K562 (cell line): Measurements from ENCODE around the gene ZNF112. TPM values are rescaled to one million over a fixed set of nuclear protein-coding genes. Genes with fewer than 3 reads are reported as not detected.
"Not testable (repeated sequence)": the region's sequence is repeated elsewhere in the genome, so short reads cannot be mapped to it uniquely, and the experiment has no call there.

Experiments
- ATAC-seq: fragments of 200-7000 bp; cut with Tn5 transposase; 3 replicates; pipeline ENCODE4 v1.9.1; 2020; ENCODE audit warnings: moderate library complexity
- BruUV-seq: library from RNA; stranded (reverse); fragments of 400-500 nt; replicated peaks from 2 replicates; lab custom pipeline; 2021; lab: Mats Ljungman, UMichigan
- CTCF ChIA-PET: fragments of 300-600 bp; formaldehyde crosslinking; extraction: SDS; loops from one replicate; lab custom pipeline; 2021; ENCODE audit warnings: low intra/inter-chr PET ratio; lab: Yijun Ruan, JAX
- POLR2A ChIA-PET: fragments of 300-600, 350-650 bp; sonication (Branson Sonifier 250); formaldehyde crosslinking; extraction: SDS; loops from one replicate; lab custom pipeline; 2021; ENCODE audit warnings: antibody characterized with exemption, inconsistent platforms; lab: Yijun Ruan, JAX
- DNase-seq, 4 experiments: peaks; one replicate each; pipeline versions ENCODE4 v3.0.0 to v3.0.0-alpha.2; 2011 to 2018; ENCODE audit warnings: low spot score in 3 of 4, mixed read lengths in 3 of 4; ENCODE audit errors: extremely low read depth in 1 of 4
- FAIRE-seq: peaks from 2 replicates; lab custom pipeline; 2011; peaks lifted over from hg19 to GRCh38; lab: Jason Lieb, UNC
- H2AFZ ChIP-seq: 2 replicates; pipeline ENCODE4 v1.6.0; 2011; ENCODE audit warnings: low read depth, low read length, control low read depth, inconsistent platforms
- H3K27ac ChIP-seq: fragments of 200-600 bp; 3 replicates; pipeline ENCODE4 v1.8.0; 2011; ENCODE audit warnings: low read depth, mild to moderate bottlenecking, control low read depth, inconsistent platforms, low read length, moderate library complexity, mixed read lengths; ENCODE audit errors: extremely low read depth
- H3K27me3 ChIP-seq, 2 experiments: fragments of 300-600 bp in 1 of 2; 2 replicates in 1 of 2; 3 replicates in 1 of 2; pipeline versions ENCODE4 v1.6.0 to v1.8.0; 2011; ENCODE audit warnings: inconsistent platforms in 2 of 2, low read length in 2 of 2, mild to moderate bottlenecking in 1 of 2, mixed read lengths in 1 of 2, moderate library complexity in 1 of 2; ENCODE audit not compliant: control insufficient read depth in 2 of 2, insufficient read depth in 2 of 2
- H3K36me3 ChIP-seq: fragments of 300-600 bp; 3 replicates; pipeline ENCODE4 v1.8.0; 2011; ENCODE audit warnings: mild to moderate bottlenecking, low read length, inconsistent platforms; ENCODE audit not compliant: control insufficient read depth, insufficient read depth
- H3K4me1 ChIP-seq, 2 experiments: fragments of 200-600 bp in 1 of 2; replicated peaks in 1 of 2; 2 replicates in 1 of 2; 3 replicates in 1 of 2; pipeline versions ENCODE4 v1.5.1 to v1.8.0; 2011; ENCODE audit warnings: inconsistent platforms in 2 of 2, low read length in 2 of 2, mild to moderate bottlenecking in 1 of 2, mixed read lengths in 1 of 2, moderate library complexity in 1 of 2; ENCODE audit not compliant: control insufficient read depth in 2 of 2, insufficient read depth in 2 of 2
- H3K4me2 ChIP-seq: 2 replicates; pipeline ENCODE4 v1.6.1; 2011; ENCODE audit warnings: low read length, control low read depth, inconsistent platforms, mixed read lengths; ENCODE audit not compliant: insufficient read depth
- H3K4me3 ChIP-seq: fragments of 200-600 bp; sonication (generic), shearing (Covaris generic); 2 replicates; pipeline ENCODE4 v1.5.1; 2016; ENCODE audit warnings: control low read depth, inconsistent platforms
- H3K79me2 ChIP-seq: fragments of 200-600 bp; 3 replicates; pipeline ENCODE4 v1.8.0; 2011; ENCODE audit warnings: low read length, inconsistent platforms; ENCODE audit not compliant: control insufficient read depth, insufficient read depth
- H3K9ac ChIP-seq, 2 experiments: 2 replicates each; pipeline versions ENCODE4 v1.6.0 to v1.6.1; 2011; ENCODE audit warnings: low read depth in 2 of 2, low read length in 2 of 2, control low read depth in 1 of 2, inconsistent platforms in 1 of 2, mild to moderate bottlenecking in 1 of 2, mixed read lengths in 1 of 2; ENCODE audit not compliant: insufficient read depth in 1 of 2
- H3K9me1 ChIP-seq: one replicate; pipeline ENCODE4 v1.6.0; 2011; ENCODE audit warnings: inconsistent platforms, mild to moderate bottlenecking, low read length, moderate library complexity; ENCODE audit not compliant: control insufficient read depth, insufficient read depth
- H3K9me3 ChIP-seq: replicated peaks from 2 replicates; pipeline ENCODE4 v1.5.1; 2011; ENCODE audit warnings: low read depth, low read length, inconsistent platforms; ENCODE audit not compliant: control insufficient read depth, insufficient read depth
- H4K20me1 ChIP-seq: replicated peaks from 2 replicates; pipeline ENCODE4 v1.6.1; 2011; ENCODE audit warnings: low read length, inconsistent platforms, mixed read lengths; ENCODE audit not compliant: control insufficient read depth, insufficient read depth
- ARNT ChIP-seq, 2 experiments: fragments of 450-650 bp; IDR thresholded peaks; 2 replicates each; pipeline ENCODE4 v1.6.1; 2016; ENCODE audit warnings: mild to moderate bottlenecking in 1 of 2
- CBX5 ChIP-seq: IDR thresholded peaks from 2 replicates; pipeline ENCODE4 v1.6.1; 2014; ENCODE audit warnings: low read depth, borderline replicate concordance
- ESRRA ChIP-seq: fragments of 450-650 bp; IDR thresholded peaks from 2 replicates; pipeline ENCODE4 v1.6.1; 2014; ENCODE audit warnings: low read depth, mild to moderate bottlenecking, moderate library complexity, borderline replicate concordance
- MEIS2 ChIP-seq: fragments of 450-650 bp; IDR thresholded peaks from 2 replicates; pipeline ENCODE4 v1.6.1; 2014; ENCODE audit warnings: mild to moderate bottlenecking; ENCODE audit not compliant: partially characterized antibody
- MXD1 ChIP-seq: fragments of 250-450 bp; sonication (Bioruptor Pico); IDR thresholded peaks from 2 replicates; pipeline ENCODE4 v1.8.0; 2021; ENCODE audit warnings: borderline replicate concordance, mild to moderate bottlenecking, moderate library complexity; ENCODE audit not compliant: poor library complexity, severe bottlenecking
- NFE2L1 ChIP-seq: fragments of 450-650 bp; IDR thresholded peaks from 2 replicates; pipeline ENCODE4 v1.6.1; 2016; ENCODE audit warnings: missing genetic modification characterization, low read depth, mild to moderate bottlenecking, missing compliant biosample characterization, moderate library complexity, borderline replicate concordance
- TCF7L2 ChIP-seq: fragments of 150-350 bp; IDR thresholded peaks from 2 replicates; pipeline ENCODE4 v1.6.1; 2016; ENCODE audit warnings: low read depth, mild to moderate bottlenecking, low read length, moderate library complexity
- TRIM28 ChIP-seq: fragments of 450-650 bp; IDR thresholded peaks from 2 replicates; pipeline ENCODE4 v1.6.1; 2017
- ZNF165 ChIP-seq: fragments of 250-450 bp; sonication (Bioruptor Pico); IDR thresholded peaks from 2 replicates; pipeline ENCODE4 v1.4.0; 2020; ENCODE audit warnings: borderline replicate concordance
- ZNF639 ChIP-seq, 2 experiments: fragments of 200-800 bp in 1 of 2; sonication (Bioruptor generic) in 1 of 2; sonication (generic) in 1 of 2; formaldehyde crosslinking in 1 of 2; IDR thresholded peaks in 1 of 2; conservative IDR thresholded peaks in 1 of 2; 2 replicates each; pipeline versions ENCODE4 v1.5.0 to v1.6.1; 2016 to 2020; ENCODE audit warnings: missing compliant biosample characterization in 1 of 2, missing genetic modification characterization in 1 of 2, missing genetic modification reagents in 1 of 2
- WGBS: fragments of 100-300 bp; shearing (Covaris generic); methylation state at CpG from one replicate; pipeline ENCODE4 v1.1.6; 2016; ENCODE audit warnings: low coverage, mixed read lengths; ENCODE audit not compliant: insufficient coverage; ENCODE audit errors: missing lambda C conversion rate; 5-methylcytosine and 5-hydroxymethylcytosine counted together
- in situ Hi-C: fragments of 300-500 bp; cut with MboI; formaldehyde crosslinking; loops from 4 replicates; pipeline ENCODE4 v1.15.0; 2018; ENCODE audit warnings: inconsistent platforms, mixed read lengths
- intact Hi-C: fragments of 100-400 bp; cut with micrococcal nuclease; formaldehyde crosslinking; loops from 2 replicates; pipeline ENCODE4 v1.14.2; 2022
- polyA plus RNA-seq, 8 experiments: library from polyadenylated mRNA; depleted of rRNA in 4 of 8; stranded (reverse) in 5 of 8; unstranded in 3 of 8; fragments of >200 nt; fragmentation: Nextera tagmentation in 2 of 8; fragmentation: Illumina TruSeq in 1 of 8; extraction: Ambion mirVana in 2 of 8; extraction: Trizol in 1 of 8; gene quantifications; 2 replicates each; pipeline versions ENCODE4 v1.2.1 to v1.2.3, GENCODE V29; 2011 to 2014; ENCODE audit warnings: inconsistent platforms in 1 of 8, missing spikeins in 1 of 8
- total RNA-seq, 7 experiments: library from RNA; depleted of rRNA in 6 of 7; stranded (reverse); fragments of >200 nt in 6 of 7; fragmentation: Illumina TruSeq in 2 of 7; extraction: Trizol in 2 of 7; gene quantifications; 2 replicates each; pipeline versions ENCODE4 v1.2.1 to v1.2.3, GENCODE V29; 2011 to 2021; ENCODE audit warnings: low replicate concordance in 1 of 7
- TF ChIP-seq, protein P1 (sequence below): sonication (generic); formaldehyde crosslinking; IDR thresholded peaks from 2 replicates; pipeline ENCODE4 v1.8.0; 2022; ENCODE audit warnings: missing genetic modification reagents, mild to moderate bottlenecking, borderline replicate concordance
- TF ChIP-seq, protein P2 (sequence below): fragments of 450-650 bp; IDR thresholded peaks from one replicate; pipeline ENCODE4 v1.6.1; 2018; ENCODE audit warnings: mild to moderate bottlenecking, moderate library complexity; ENCODE audit not compliant: partially characterized antibody

The ZNF112 gene
- total and polyA plus RNA-seq, 9 of the 15 experiments (the other 6 are each of a cell fraction or from before 2014, with no cell fraction given): 0.21 to 1.3 (median 0.61) TPM

DNA sequence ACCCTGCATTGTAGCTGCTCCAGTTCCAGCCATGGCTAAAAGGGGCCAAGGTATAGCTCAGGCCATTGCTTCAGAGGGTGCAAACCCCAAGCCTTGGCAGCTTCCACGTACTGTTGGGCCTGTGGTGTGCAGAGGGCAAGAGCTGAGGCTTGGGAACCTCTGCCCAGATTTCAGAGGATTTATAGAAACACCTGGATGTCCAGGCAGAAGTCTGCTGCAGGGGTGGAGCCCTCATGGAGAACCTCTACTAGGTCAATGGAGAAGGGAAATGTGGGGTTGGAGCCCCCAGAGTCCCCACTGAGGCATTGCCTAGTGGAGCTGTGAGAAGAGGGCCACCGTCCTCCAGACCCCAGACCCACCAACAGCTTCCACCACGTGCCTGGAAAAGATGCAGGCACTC, 21.8 kb downstream of the ZNF112 start:
- H3K9me1 ChIP-seq, H3K4me3 ChIP-seq, H2AFZ ChIP-seq, H4K20me1 ChIP-seq, H3K4me2 ChIP-seq, H3K27ac ChIP-seq, H3K36me3 ChIP-seq, in situ Hi-C loops, ATAC-seq, H3K4me1 ChIP-seq, H3K9me3 ChIP-seq, CTCF ChIA-PET, DNase-seq, FAIRE-seq, H3K27me3 ChIP-seq, BruUV-seq, H3K9ac ChIP-seq, H3K79me2 ChIP-seq, POLR2A ChIA-PET, intact Hi-C loops: not testable (repeated sequence)
- WGBS: 3% methylated on average over 3 of the region's 3 CpGs
- TF ChIP-seq CBX5: 0 out of 2 replicates have a peak, but pooled peaks have one; percentile 48

- ChIA-PET POLR2A (no interaction called here), CTCF (no interaction called here)
- no peaks in the 10 kb centered on the region for H3K27me3 ChIP-seq
- no peak for DNase-seq
- WGBS: 8% methylated on average over 1 of the region's 1 CpG
- no TSS peak for BruUV-seq
- H4K20me1 ChIP-seq: no peaks in the 10 kb centered on the region
- H3K4me1 ChIP-seq: no peaks in the 10 kb centered on the region
- no peak overlapping the region for H2AFZ ChIP-seq
- no peaks in the 10 kb centered on the region for H3K9me3 ChIP-seq
- H3K79me2 ChIP-seq: no peaks in the 10 kb centered on the region
- ATAC-seq: no peak
- intact Hi-C loops (no loop called here), in situ Hi-C loops (no loop called here)
- no peaks in the 10 kb centered on the region for H3K36me3 ChIP-seq
- H3K4me2 ChIP-seq: no peak overlapping the region
- H3K9me1 ChIP-seq: no peaks in the 10 kb centered on the region
- H3K27ac ChIP-seq: no peak overlapping the region
- FAIRE-seq: no peak
- no peak overlapping the region for H3K4me3 ChIP-seq
- H3K9ac ChIP-seq: no peak overlapping the region
- TF ChIP-seq MXD1 (CRISPR knock-in tag): no peak
- TF ChIP-seq ZNF165: no peak
- TF ChIP-seq, protein P1, sequence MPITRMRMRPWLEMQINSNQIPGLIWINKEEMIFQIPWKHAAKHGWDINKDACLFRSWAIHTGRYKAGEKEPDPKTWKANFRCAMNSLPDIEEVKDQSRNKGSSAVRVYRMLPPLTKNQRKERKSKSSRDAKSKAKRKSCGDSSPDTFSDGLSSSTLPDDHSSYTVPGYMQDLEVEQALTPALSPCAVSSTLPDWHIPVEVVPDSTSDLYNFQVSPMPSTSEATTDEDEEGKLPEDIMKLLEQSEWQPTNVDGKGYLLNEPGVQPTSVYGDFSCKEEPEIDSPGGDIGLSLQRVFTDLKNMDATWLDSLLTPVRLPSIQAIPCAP (CRISPR knock-in tag): no peak
- no peak for TF ChIP-seq ZNF639 (CRISPR knock-in tag; conservative IDR thresholded peaks at IDR 0.05 in 1 of 2, IDR thresholded peaks at IDR 0.05 in 1 of 2)
- TF ChIP-seq ESRRA: no peak
- TF ChIP-seq NFE2L1 (tag): no peak
- no peak for TF ChIP-seq TCF7L2
- no peak for TF ChIP-seq MEIS2
- TF ChIP-seq ARNT (IDR thresholded peaks at IDR 0.05): no peak
- no peak for TF ChIP-seq TRIM28
- TF ChIP-seq, protein P2, sequence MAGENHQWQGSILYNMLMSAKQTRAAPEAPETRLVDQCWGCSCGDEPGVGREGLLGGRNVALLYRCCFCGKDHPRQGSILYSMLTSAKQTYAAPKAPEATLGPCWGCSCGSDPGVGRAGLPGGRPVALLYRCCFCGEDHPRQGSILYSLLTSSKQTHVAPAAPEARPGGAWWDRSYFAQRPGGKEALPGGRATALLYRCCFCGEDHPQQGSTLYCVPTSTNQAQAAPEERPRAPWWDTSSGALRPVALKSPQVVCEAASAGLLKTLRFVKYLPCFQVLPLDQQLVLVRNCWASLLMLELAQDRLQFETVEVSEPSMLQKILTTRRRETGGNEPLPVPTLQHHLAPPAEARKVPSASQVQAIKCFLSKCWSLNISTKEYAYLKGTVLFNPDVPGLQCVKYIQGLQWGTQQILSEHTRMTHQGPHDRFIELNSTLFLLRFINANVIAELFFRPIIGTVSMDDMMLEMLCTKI: no peak
Observed at GRCh38 chr19:44332145-44332544, 24.3 kb downstream of the ZNF112 start.
